ENCODE measurements around the gene RNF149.

The RNF149 gene

GRCh38 chr2:101267671-101268656 is 40.5 kb downstream of the RNF149 start:
- no peak for TF ChIP-seq POLR2A (IDR thresholded peaks at IDR 0.05; ENCODE audit: extremely low read depth, insufficient read length)
- no peak for TF ChIP-seq MYC (IDR thresholded peaks at IDR 0.05; ENCODE audit: low read depth, low read length)
- TF ChIP-seq MAX (IDR thresholded peaks at IDR 0.05; ENCODE audit: low read depth, low read length) = no peak
- TF ChIP-seq CTCF (IDR thresholded peaks at IDR 0.05; ENCODE audit: low read depth, low read length) = no peak
- no peak overlapping the region for H3K4me3 ChIP-seq (ENCODE audit: low read depth, low read length)
- DNase-seq (ENCODE audit: low read depth) = peak; percentile 47

GRCh38 chr2:101265893-101266499 is 42.5 kb downstream of the RNF149 start:
- H3K4me3 ChIP-seq (ENCODE audit: low read depth, low read length) = no peak overlapping the region
- no peak for DNase-seq (ENCODE audit: low read depth)
- no peak for TF ChIP-seq MYC (IDR thresholded peaks at IDR 0.05; ENCODE audit: low read depth, low read length)

- TF ChIP-seq CTCF (IDR thresholded peaks at IDR 0.05; ENCODE audit: low read depth, low read length) (no peak), MAX (IDR thresholded peaks at IDR 0.05; ENCODE audit: low read depth, low read length) (no peak), POLR2A (IDR thresholded peaks at IDR 0.05; ENCODE audit: extremely low read depth, insufficient read length) (no peak), MYC (IDR thresholded peaks at IDR 0.05; ENCODE audit: low read depth, low read length) (no peak)
- no peak for DNase-seq (ENCODE audit: low read depth)
These were observed 44.1 kb downstream of the RNF149 start for GRCh38 chr2:101264360-101264939.

GRCh38 chr2:101263377-101263800 is 45.1 kb downstream of the RNF149 start:
- no peak for TF ChIP-seq POLR2A (IDR thresholded peaks at IDR 0.05; ENCODE audit: extremely low read depth, insufficient read length)
- no peak for DNase-seq (ENCODE audit: low read depth)
- no peak overlapping the region for H3K4me3 ChIP-seq (ENCODE audit: low read depth, low read length)

More at GRCh38 chr2:101264360-101264939, 44.1 kb downstream of the RNF149 start:
- H3K4me3 ChIP-seq (ENCODE audit: low read depth, low read length) = no peak overlapping the region

GRCh38 chr2:101262142-101262541 is 46.4 kb downstream of the RNF149 start:
- H3K4me3 ChIP-seq (ENCODE audit: low read depth, low read length) = no peak overlapping the region
- TF ChIP-seq MAX (IDR thresholded peaks at IDR 0.05; ENCODE audit: low read depth, low read length) = no peak
- TF ChIP-seq MYC (IDR thresholded peaks at IDR 0.05; ENCODE audit: low read depth, low read length) = no peak
- no peak for TF ChIP-seq POLR2A (IDR thresholded peaks at IDR 0.05; ENCODE audit: extremely low read depth, insufficient read length)
- no peak for TF ChIP-seq CTCF (IDR thresholded peaks at IDR 0.05; ENCODE audit: low read depth, low read length)
- DNase-seq (ENCODE audit: low read depth) = no peak

- no peak for DNase-seq (ENCODE audit: low read depth)
- no peak overlapping the region for H3K4me3 ChIP-seq (ENCODE audit: low read depth, low read length)
- TF ChIP-seq MAX (IDR thresholded peaks at IDR 0.05; ENCODE audit: low read depth, low read length) = no peak
- TF ChIP-seq MYC (IDR thresholded peaks at IDR 0.05; ENCODE audit: low read depth, low read length) = no peak
- TF ChIP-seq POLR2A (IDR thresholded peaks at IDR 0.05; ENCODE audit: extremely low read depth, insufficient read length) = no peak
- no peak for TF ChIP-seq CTCF (IDR thresholded peaks at IDR 0.05; ENCODE audit: low read depth, low read length)
These were observed 49.7 kb downstream of the RNF149 start for GRCh38 chr2:101258804-101259203.

Data from NB4 (cell line).